SKM-1 treated with dmso at 0.1 percent for 144 hours (cell line): ENCODE data around the gene FOXL3.
"Not testable (repeated sequence)": the region's sequence is repeated elsewhere in the genome, so short reads cannot be mapped to it uniquely, and the experiment has no call there.

Experiments used
- DNase-seq: peaks from one replicate; lab custom pipeline; 2025; ENCODE audit not compliant: unreplicated experiment; lab: John Stamatoyannopoulos, UW

FOXL3 gene

DNA sequence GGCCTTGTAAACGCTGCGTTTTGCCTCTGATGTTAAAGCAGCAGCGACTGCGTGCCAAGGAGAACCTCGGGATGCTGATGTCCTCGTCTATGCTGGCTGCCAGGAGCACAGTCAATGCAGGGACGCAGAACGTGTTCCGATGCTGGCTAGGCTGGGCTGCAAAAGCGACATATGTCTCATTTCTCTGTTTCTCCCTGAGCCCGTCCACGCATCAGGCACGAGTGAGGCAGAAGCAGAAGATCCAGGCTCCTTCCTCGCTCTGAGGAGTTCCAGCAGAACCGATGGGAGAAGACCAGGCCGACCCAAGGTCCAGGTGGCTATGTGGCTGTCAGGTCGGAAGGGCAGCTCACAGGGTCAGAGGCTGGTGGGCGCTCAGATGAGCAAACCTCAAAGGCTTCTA, 3.7 kb upstream of the FOXL3 start:
- DNase-seq = no peak

DNA sequence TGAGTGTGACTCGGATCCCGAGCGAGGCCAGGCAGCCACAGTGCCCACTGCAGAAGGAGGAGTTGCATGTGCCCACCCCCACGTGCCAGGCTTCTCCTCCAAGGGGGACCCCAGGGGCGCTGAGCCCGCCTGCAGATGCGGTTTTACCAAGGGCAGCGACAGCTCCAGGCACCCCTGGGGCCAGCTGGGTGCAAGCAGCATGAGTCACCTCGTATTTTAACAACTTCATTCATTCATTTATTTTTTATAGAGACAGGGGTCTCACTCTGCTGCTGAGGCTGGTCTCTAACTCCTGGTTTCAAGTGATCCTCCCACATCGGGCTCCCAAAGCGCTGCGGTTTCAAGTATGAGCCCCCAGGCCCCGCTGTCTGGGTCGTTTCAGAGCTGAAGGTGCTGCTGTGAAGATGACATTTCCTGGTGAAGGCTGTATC, 1.3 kb upstream of the FOXL3 start:
- DNase-seq = no peak

DNA sequence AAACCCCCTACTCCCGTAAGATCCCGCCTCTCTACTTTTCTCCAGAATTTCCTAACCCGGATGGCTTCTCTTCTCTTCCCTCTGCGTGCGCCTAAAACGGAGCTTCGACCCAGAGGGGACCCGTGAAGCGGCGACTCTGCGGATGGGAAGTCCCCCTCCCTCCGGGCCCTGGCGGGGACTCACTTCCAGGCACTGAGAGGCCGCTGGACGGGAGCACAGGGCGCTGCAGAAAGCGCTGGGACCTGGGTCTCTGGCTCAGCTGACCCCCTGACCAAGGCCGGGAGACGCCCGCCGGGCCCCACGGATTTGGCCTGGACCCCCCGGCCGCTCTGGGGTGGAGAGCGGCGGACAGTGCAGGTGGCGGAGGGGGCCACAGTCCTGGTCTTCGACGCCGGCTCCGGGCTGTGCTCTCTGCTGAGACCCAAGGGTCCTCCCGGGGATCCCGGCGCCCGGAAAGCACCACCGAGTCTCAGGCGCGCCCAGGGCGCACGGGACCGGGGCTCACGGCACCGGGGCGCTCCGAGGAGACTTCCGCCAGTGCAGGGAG, 688 bp upstream of the FOXL3 start:
- no peak for DNase-seq

DNA sequence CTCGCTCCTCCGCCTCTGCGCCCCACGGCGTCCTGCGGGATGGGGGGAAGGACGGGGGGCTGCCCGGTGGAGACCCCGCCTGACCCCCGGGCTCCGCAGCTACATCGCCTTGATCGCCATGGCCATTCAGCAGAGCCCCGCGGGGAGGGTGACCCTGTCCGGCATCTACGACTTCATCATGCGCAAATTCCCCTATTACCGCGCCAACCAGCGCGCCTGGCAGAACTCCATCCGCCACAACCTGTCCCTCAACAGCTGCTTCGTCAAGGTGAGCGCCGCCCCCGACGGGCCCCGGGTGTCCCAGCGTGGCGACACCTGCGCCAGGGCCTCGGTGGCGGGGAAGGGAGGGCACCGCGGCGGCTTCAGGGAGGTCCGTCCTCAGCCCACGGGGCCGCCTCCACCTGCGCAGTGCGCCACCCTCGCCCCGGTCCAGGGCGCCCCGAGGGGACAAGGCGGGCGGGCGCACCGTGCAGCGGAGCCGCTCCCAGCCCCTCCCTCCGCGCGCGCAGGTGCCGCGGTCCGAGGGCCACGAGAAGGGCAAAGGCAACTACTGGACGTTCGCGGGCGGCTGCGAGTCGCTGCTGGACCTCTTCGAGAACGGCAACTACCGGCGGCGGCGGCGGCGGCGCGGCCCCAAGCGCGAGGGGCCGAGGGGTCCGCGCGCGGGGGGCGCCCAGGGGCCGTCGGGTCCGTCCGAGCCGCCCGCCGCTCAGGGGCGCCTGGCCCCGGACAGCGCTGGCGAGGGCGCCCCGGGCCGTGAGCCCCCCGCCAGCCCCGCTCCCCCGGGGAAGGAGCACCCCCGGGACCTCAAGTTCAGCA, 793 bp downstream of the FOXL3 start:
- no peak for DNase-seq

DNA sequence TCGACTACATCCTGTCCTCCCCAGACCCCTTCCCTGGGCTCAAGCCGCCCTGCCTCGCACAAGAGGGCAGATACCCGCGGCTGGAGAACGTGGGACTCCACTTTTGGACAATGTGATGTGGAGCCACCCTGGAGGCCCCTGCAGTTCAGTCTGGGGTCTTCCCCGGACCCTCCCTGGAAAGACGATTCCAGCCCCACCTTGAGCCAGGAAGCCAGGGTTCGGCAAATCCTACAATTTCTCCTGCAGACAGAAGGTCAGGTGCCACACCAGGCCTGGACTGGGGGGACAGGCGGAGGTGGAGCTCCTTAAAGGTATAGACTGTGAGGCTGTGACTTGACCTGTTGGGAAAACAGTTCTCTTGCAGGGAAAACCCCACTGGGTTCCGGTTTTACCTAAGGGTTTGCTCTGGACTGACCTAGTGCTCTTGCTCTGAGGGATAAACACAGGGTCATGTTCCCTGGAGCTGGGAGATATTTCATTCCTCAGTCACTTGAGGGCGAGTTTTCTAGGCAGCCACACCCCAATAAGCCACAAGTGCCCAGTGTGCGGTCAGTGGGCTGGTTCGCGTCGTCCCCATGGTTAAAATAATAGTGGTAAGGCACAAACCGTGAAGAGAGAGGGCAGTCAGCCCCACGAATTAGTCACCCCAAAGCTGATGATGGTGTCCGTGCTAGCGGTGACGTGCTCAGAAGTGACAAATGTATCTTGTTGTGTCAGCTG, 1.6 kb downstream of the FOXL3 start:
- no peak for DNase-seq

DNA sequence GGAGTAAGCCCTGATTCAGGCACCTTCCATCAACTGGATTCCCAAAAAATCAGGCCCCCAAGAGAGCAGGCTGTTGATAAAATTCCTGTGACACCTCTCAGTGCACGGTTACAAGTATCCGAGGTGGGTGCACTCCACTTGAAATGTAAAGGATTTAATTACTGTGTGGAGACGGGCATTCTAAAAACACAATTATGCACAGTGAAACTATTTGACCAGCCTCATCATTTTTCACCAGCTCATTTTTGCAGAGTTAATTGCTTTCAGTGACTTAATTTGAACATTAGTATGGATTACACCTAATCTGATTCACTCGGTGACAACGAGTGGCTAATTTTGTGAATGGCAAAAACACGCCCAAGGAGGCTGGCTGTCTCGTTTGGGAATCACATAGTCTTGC, 2.3 kb downstream of the FOXL3 start:
- DNase-seq = no peak

DNA sequence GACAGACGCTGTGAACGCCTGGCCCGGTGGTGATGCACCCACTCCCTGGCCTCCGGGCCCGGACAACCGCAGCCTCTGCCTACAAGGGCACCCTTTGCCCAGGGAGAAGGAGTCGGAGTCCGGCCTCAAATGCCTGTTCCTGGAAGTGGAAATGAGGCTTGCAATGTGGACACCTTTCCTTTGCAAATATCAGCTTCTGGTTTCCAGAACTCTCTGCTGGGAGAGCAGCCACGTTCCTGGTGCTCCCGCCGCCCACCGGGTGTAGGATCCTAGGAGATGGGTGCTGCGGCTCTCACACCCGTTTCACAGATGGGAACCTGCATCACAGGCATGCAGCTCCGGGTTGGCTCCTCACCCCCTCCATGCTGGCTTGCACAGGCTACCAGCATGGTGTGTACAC, 2.9 kb downstream of the FOXL3 start:
- no peak for DNase-seq

DNA sequence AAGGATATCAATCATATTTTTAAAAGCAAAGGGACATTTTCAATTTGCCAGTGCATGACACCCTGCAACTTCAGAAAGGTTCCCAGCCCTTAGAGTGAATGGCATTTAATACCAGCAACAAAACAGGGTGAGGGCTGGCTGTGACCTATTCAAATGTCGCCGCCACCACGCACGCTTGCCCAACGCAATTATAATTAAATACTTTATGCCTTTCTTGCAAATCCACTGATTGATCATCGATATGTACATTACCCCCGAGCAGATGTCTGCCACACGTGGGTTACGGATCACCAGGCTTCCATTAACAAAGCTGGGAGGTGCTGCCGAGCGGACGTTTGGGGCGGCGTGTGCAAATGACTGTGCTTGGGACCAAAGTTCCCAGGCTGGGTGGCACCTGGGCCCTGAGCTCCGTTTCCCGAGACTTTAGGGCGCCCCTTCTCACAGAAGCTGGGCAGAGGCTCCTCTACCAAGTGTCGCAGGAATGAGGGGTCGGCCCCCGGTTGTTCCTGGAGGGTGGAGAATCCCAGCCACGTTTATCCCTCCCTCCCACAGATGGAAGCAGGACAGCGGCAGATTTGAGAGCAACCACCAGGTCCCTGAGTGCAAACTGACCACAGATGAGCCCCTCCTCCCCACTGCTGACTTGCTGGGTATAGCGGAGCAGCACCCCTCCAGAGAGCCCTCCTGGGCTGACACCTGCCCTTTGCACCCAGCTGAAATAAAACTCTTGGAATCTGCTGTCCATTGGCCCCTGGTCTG, 3.9 kb downstream of the FOXL3 start:
- no peak for DNase-seq

DNA sequence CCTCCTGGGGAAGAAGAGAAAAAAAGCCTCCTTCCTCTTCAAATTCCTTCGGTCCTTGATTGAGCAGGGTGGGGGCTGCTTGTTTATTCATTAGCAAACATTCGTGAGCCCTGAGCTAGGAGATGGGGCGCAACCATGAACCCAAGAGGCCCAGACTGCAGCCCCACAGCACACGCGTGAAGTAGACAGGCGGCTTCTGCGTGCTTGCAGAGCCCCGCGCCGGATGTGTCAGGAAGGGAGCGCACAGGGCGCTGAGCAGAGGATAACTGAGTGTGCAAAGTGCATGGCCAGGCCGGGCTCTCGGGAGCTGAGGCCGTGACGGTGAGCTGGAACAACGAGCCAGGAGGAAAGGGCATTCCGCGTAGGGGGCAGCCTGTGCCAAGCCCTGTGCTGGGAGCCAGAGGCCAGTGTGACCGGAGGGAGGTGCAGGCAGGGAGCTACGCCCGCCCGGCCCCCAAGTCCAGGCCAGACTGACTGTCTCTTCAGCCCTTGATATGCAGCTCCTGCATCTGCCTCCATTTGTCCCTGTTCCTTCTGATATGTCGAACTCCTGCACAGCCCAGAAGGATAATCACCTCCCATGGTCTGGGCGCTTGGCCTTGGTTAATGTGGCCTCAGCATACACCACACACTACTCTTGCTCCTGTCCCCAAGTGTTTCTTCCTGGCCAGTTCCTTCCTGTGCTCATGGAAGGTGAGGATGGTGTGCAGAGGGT, 4.6 kb downstream of the FOXL3 start:
- DNase-seq = no peak

DNA sequence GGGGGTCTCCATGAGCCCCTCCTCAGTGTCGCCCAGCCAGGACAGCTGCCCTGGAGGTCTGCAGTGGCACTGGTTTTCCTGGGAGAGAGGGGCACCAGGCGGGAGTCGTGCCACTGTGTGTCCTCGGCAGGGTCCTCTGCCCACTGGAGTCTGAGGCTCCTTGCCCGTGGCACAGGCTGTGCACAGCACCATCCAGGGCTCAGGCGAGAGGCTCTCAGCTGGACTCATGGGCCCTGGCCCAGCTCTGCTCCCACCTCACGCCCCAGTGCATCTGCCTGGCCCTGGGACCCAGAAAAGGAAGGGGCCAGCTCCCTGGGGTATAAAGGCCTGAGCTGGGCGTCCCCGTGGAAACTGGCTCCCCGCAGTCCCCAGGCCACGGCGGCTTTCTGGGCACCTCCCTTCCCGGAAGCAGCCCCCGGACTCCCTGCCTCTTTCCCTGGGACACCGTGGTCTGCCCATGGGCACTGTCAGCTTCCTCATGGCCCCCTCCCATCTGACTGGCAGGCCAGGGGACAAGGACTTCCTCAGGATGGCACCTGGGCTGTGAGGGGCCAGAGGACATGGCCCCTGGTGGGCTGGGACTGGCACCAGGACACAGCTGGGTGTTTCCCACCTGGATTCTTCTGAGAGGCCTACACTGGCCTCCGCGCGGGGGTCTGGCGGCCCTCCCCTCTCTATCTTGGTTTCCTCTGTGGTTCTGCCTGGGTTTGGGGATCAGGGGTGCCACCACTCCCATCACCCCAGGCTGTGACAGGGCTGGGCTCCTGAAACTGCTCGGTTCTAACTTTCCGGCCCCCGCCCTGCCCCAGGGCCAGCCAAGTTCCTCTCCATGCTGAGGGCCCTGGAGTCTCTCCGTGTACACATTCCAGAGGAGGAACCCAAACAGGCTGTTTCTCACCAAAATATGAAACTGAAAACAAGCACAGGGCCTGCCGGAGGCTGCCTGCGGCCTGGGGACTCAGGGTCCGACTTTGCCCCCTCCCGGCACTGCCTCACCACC, 5.5 kb downstream of the FOXL3 start:
- no peak for DNase-seq

DNA sequence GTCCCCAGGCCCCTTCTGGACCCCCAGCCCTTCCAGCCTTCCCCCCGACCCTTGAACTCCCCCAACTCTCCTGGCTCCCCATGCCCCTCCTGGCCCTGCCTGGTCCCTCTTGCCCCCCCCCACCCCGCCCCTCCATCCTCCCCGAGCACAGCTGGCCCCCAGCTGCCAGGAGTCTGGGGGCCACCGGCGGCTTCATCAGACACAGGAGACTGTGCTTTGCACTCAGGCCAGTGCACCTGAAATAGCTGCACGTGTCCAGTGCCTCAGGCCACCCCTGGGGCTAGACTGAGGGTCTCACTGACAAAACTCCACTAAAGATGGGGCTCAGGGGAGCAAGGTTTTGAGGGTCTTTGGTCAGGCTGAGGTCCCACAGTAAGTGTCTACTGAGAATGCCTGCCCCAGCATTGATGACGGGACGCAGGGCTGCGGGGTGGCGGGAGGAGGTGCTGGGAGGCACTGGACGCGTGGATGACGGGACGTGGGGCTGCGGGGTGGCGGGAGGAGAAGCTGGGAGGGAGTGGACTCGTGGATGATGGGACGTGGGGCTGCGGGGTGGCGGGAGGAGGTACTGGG, 6.5 kb downstream of the FOXL3 start:
- no peak for DNase-seq

DNA sequence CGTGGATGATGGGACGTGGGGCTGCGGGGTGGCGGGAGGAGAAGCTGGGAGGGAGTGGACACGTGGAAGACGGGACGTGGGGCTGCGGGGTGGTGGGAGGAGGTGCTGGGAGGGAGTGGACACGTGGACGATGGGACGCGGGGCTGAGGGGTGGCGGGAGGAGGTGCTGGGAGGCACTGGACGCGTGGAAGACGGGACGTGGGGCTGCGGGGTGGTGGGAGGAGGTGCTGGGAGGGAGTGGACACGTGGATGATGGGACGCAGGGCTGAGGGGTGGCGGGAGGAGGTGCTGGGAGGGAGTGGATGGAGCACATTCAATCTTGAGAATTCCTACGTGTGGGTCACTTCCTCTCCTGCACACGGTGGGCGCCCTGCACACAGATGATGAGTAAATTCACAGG, 7.2 kb downstream of the FOXL3 start:
- not testable (repeated sequence) for DNase-seq

DNA sequence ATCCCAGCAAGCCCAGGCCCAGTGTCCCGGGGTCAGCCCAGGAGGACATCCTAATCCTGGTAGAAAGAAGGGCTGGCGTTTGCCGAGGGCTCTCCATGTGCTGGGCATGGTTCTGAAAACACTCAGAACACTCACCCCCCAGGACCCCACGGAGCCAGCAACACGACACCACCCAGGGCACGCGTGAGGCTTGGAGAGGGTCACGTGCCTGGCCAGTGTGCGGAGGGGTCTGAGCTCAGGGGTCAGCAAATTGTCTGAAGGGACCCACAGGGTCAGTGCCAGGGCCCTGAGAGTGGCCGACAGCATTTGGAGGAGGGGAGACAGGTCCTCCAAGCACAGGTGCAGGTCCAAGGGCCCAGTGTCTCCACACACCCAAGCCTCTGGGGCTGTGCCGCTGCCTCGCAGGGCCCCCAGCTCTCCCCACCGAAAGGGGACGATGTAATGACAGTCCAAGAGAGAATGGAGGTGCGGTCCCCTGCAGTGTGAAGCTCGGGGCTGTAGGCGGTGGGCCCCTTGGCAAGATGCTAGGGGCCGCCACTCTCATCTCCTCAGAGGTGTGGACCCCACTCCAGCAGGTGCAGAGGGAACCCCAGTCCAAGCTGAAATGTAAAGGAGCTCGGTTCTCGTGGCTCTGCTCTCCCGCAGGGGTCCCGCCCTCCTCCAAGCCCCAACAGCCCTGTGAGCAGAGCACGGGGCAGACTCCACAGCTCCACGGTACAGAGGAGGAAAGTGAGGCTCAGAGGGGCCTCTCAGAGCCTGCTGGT, 7.8 kb downstream of the FOXL3 start:
- no peak for DNase-seq

DNA sequence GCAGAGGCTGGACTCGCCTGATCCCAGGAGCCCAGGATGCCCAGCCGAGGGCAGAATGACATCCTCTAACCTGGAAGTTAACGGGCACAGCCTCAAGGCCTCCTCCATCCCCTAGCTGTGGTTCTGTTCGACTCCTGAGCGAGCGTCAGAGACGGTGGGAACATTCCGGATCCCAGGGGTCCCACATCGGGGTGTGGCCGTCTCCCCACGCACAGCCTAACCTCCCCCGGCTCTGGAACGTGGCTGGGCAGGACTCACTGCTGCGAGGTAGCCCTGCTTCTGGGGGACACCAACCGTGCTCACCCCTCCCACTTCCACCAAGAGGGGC, 8.4 kb downstream of the FOXL3 start:
- no peak for DNase-seq

DNA sequence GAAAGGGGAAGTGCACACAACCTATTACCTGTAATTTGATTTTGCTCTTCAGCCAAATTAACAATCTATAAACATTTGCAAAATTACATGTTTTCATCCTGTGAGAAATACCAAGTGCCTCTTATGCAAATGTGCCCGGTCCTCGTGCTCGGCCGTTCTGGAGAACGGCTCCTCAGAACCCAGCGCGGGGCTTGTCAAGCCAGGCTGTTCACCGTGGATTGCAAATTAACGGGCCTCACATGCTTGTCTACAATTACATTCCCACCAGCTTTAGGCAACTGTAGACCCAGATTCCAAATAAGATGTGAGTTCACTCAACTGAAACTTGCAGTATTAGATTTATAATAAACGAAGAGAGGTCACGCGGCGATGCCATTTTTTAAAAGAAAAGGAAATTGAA, 8.8 kb downstream of the FOXL3 start:
- DNase-seq = no peak

DNA sequence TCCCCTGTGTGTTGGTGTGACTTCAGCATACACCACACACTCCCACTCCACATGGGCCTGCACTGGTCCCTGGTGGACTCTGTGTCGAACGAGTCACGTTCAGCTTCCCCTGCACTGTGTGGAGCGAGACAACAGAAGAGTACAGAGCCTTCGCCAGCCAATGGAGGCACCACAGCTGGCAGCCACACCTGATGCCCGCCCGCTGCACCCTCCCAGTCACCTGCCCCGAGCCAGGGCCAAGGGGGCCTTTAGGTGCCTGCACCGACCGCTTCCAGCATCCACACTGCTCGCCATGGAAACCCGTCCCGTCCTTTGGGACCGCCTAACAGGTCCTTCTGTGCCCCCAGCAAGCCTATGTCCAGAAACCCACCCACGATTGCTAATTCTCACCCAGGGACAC, 9.2 kb downstream of the FOXL3 start:
- DNase-seq = no peak

DNA sequence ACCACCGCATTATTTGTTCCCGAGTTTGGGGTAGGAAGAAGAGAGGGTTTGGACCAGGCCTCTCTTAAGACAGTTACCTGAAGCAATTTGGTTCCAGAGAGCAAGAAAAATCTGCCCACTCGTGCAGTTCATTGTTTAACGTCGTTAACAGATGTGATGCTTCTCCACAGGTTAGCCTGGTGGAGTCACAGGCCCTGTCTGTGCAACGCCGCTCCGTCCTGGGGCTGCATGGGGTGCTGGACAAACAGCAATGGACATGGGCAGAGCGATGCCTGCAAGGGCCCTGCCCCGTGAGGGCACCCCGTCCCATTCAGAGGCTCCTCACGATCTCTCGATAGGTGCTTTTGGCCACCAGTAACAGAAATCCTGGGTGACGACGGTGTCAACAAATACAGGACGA, 9.7 kb downstream of the FOXL3 start:
- DNase-seq = no peak

DNA sequence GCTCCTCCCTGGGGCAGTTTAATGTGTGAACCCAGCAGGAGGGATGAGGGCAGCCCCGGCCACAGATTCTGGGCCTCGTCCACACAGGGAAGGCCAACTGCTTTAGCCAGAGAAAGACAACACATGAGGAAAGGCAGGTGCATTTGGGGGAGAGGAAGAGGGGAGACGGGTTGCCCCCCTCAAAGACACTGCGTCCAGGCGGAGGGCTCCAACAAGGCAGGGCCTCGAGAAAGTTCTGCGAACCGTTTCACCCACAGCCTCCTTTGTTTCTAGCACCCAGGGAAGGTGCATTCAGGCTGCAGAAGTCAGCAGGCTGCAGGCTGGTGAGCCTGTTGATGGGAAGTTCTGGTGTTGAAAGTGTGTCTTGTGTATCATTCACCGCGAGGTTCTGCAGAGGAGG, 10.1 kb downstream of the FOXL3 start:
- no peak for DNase-seq
